ENCODE measurements around the gene TBC1D2B.

DNA sequence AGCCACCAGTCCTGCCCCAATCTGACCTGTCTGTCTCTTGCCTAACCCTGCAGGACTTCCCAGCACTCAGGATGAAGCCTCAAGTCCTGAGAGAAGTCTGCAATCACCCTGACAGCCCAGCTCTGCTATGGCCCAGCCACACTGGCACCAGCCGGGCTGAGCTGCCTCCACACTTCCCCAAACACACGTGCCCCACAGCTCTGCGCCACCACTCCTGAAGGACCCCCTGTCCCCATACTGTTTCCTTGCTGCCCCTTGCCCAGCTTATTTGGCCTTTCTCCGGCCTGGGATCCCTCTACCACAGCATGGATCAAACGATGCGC is 76.6 kb downstream of the TBC1D2B start:
- TF ChIP-seq, protein P1, sequence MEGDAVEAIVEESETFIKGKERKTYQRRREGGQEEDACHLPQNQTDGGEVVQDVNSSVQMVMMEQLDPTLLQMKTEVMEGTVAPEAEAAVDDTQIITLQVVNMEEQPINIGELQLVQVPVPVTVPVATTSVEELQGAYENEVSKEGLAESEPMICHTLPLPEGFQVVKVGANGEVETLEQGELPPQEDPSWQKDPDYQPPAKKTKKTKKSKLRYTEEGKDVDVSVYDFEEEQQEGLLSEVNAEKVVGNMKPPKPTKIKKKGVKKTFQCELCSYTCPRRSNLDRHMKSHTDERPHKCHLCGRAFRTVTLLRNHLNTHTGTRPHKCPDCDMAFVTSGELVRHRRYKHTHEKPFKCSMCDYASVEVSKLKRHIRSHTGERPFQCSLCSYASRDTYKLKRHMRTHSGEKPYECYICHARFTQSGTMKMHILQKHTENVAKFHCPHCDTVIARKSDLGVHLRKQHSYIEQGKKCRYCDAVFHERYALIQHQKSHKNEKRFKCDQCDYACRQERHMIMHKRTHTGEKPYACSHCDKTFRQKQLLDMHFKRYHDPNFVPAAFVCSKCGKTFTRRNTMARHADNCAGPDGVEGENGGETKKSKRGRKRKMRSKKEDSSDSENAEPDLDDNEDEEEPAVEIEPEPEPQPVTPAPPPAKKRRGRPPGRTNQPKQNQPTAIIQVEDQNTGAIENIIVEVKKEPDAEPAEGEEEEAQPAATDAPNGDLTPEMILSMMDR (IDR thresholded peaks at IDR 0.05): no peak
- TF ChIP-seq POLR2A (IDR thresholded peaks at IDR 0.05): no peak
- TF ChIP-seq POLR2AphosphoS5 (IDR thresholded peaks at IDR 0.05): no peak
- no peak for TF ChIP-seq EP300 (IDR thresholded peaks at IDR 0.05)

Data from stomach (tissue), 4 donors.